ENCODE results near the gene CELF5.

CELF5 gene

GRCh38 chr19:3243819-3244700 is 19.6 kb downstream of the CELF5 start:
- no peak for TF ChIP-seq CTCF (IDR thresholded peaks at IDR 0.05; ENCODE audit: control insufficient read depth, insufficient read depth, low read depth, low read length, missing control alignments)
- H3K4me3 ChIP-seq (ENCODE audit: control insufficient read depth, low read depth, low read length), result no peak overlapping the region
- peak; percentile 1 for DNase-seq (ENCODE audit: low read depth)

GRCh38 chr19:3245050-3245449 is 20.6 kb downstream of the CELF5 start:
- TF ChIP-seq CTCF (IDR thresholded peaks at IDR 0.05; ENCODE audit: control insufficient read depth, insufficient read depth, low read depth, low read length, missing control alignments), result no peak

DNA sequence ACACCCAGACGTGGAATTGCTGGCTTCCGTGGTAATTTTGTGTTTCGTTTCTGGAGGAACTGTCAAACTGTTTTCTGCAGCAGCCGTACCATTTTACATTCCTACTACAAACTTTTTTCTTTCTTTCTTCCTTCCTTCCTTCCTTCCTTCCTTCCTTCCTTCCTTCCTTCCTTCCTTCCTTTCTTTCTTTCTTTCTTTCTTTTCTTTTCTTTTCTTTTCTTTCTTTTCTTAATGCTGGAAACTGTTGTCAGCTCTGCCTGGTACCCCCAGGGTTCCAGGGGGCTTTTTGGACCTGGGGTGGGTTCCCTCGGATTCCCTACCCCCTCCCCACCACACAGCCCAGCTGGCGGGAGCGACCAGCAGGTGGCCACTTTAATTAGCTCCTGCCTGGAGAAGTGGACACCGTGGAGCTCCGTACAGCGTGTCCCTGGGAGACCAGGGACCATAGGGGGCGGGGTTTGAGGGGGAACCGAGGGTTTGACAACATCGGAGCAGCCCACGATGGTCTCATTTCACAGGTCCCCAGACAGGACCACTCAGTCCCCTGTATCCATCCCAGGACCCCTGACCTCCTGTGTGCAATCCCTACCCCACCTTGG is 24.4 kb downstream of the CELF5 start:
- no peak for TF ChIP-seq CTCF (IDR thresholded peaks at IDR 0.05; ENCODE audit: control insufficient read depth, insufficient read depth, low read depth, low read length, missing control alignments)
- DNase-seq (ENCODE audit: low read depth), result no peak
- no peak overlapping the region for H3K4me3 ChIP-seq (ENCODE audit: control insufficient read depth, low read depth, low read length)

More at GRCh38 chr19:3245050-3245449, 20.6 kb downstream of the CELF5 start:
- no peak for DNase-seq (ENCODE audit: low read depth)
- no peak overlapping the region for H3K4me3 ChIP-seq (ENCODE audit: control insufficient read depth, low read depth, low read length)

GRCh38 chr19:3249408-3249807 is 24.9 kb downstream of the CELF5 start:
- no peak for TF ChIP-seq CTCF (IDR thresholded peaks at IDR 0.05; ENCODE audit: control insufficient read depth, insufficient read depth, low read depth, low read length, missing control alignments)
- no peak overlapping the region for H3K4me3 ChIP-seq (ENCODE audit: control insufficient read depth, low read depth, low read length)
- no peak for DNase-seq (ENCODE audit: low read depth)

- H3K4me3 ChIP-seq (ENCODE audit: control insufficient read depth, low read depth, low read length), result no peak overlapping the region
- no peak for DNase-seq (ENCODE audit: low read depth)
- peak; percentile 59 for TF ChIP-seq CTCF (IDR thresholded peaks at IDR 0.05; ENCODE audit: control insufficient read depth, insufficient read depth, low read depth, low read length, missing control alignments)
Observed at GRCh38 chr19:3250675-3251074, 26.2 kb downstream of the CELF5 start.

- no peak for DNase-seq (ENCODE audit: low read depth)
- TF ChIP-seq CTCF (IDR thresholded peaks at IDR 0.05; ENCODE audit: control insufficient read depth, insufficient read depth, low read depth, low read length, missing control alignments), result no peak
- no peak overlapping the region for H3K4me3 ChIP-seq (ENCODE audit: control insufficient read depth, low read depth, low read length)
Observed at GRCh38 chr19:3251229-3251628, 26.8 kb downstream of the CELF5 start.

All from AG09309 (cell line).